GM23248 (cell line): ENCODE data around the gene SMYD3.

Experiments
- EZH2 ChIP-seq: fragments of 200-600 bp; sonication (generic); IDR thresholded peaks from 2 replicates; pipeline ENCODE4 v1.6.1; 2018; ENCODE audit warnings: antibody characterized with exemption, mild to moderate bottlenecking; ENCODE audit not compliant: insufficient read depth, poor library complexity, severe bottlenecking
- EZH2phosphoT487 ChIP-seq: fragments of 200-600 bp; sonication (generic); IDR thresholded peaks from 2 replicates; pipeline ENCODE4 v1.6.1; 2018; ENCODE audit warnings: antibody characterized with exemption, moderate library complexity, mild to moderate bottlenecking, low read depth; ENCODE audit not compliant: insufficient read depth

- no peak for TF ChIP-seq EZH2phosphoT487
- TF ChIP-seq EZH2: no peak
Measured at GRCh38 chr1:246052603-246053002, 454.5 kb downstream of the SMYD3 start.
